K562 (cell line): ENCODE measurements around the gene NECAP2. TPM values are rescaled to one million over a fixed set of nuclear protein-coding genes. Genes with fewer than 3 reads are reported as not detected.
"Not testable (repeated sequence)": the region's sequence is repeated elsewhere in the genome, so short reads cannot be mapped to it uniquely, and the experiment has no call there.

ENCODE experiments used
- ATAC-seq: fragments of 200-7000 bp; cut with Tn5 transposase; 3 replicates; pipeline ENCODE4 v1.9.1; 2020; ENCODE audit warnings: moderate library complexity
- BruUV-seq: library from RNA; stranded (reverse); fragments of 400-500 nt; replicated peaks from 2 replicates; lab custom pipeline; 2021; lab: Mats Ljungman, UMichigan
- CTCF ChIA-PET: fragments of 300-600 bp; formaldehyde crosslinking; extraction: SDS; loops from one replicate; lab custom pipeline; 2021; ENCODE audit warnings: low intra/inter-chr PET ratio; lab: Yijun Ruan, JAX
- POLR2A ChIA-PET: fragments of 300-600, 350-650 bp; sonication (Branson Sonifier 250); formaldehyde crosslinking; extraction: SDS; loops from one replicate; lab custom pipeline; 2021; ENCODE audit warnings: antibody characterized with exemption, inconsistent platforms; lab: Yijun Ruan, JAX
- DNase-seq, 4 experiments: peaks; one replicate each; pipeline versions ENCODE4 v3.0.0 to v3.0.0-alpha.2; 2011 to 2018; ENCODE audit warnings: low spot score in 3 of 4, mixed read lengths in 3 of 4; ENCODE audit errors: extremely low read depth in 1 of 4
- FAIRE-seq: peaks from 2 replicates; lab custom pipeline; 2011; peaks lifted over from hg19 to GRCh38; lab: Jason Lieb, UNC
- H2AFZ ChIP-seq: 2 replicates; pipeline ENCODE4 v1.6.0; 2011; ENCODE audit warnings: low read depth, low read length, control low read depth, inconsistent platforms
- H3K27ac ChIP-seq: fragments of 200-600 bp; 3 replicates; pipeline ENCODE4 v1.8.0; 2011; ENCODE audit warnings: low read depth, mild to moderate bottlenecking, control low read depth, inconsistent platforms, low read length, moderate library complexity, mixed read lengths; ENCODE audit errors: extremely low read depth
- H3K27me3 ChIP-seq, 2 experiments: fragments of 300-600 bp in 1 of 2; 2 replicates in 1 of 2; 3 replicates in 1 of 2; pipeline versions ENCODE4 v1.6.0 to v1.8.0; 2011; ENCODE audit warnings: inconsistent platforms in 2 of 2, low read length in 2 of 2, mild to moderate bottlenecking in 1 of 2, mixed read lengths in 1 of 2, moderate library complexity in 1 of 2; ENCODE audit not compliant: control insufficient read depth in 2 of 2, insufficient read depth in 2 of 2
- H3K36me3 ChIP-seq: fragments of 300-600 bp; 3 replicates; pipeline ENCODE4 v1.8.0; 2011; ENCODE audit warnings: mild to moderate bottlenecking, low read length, inconsistent platforms; ENCODE audit not compliant: control insufficient read depth, insufficient read depth
- H3K4me1 ChIP-seq, 2 experiments: fragments of 200-600 bp in 1 of 2; replicated peaks in 1 of 2; 2 replicates in 1 of 2; 3 replicates in 1 of 2; pipeline versions ENCODE4 v1.5.1 to v1.8.0; 2011; ENCODE audit warnings: inconsistent platforms in 2 of 2, low read length in 2 of 2, mild to moderate bottlenecking in 1 of 2, mixed read lengths in 1 of 2, moderate library complexity in 1 of 2; ENCODE audit not compliant: control insufficient read depth in 2 of 2, insufficient read depth in 2 of 2
- H3K4me2 ChIP-seq: 2 replicates; pipeline ENCODE4 v1.6.1; 2011; ENCODE audit warnings: low read length, control low read depth, inconsistent platforms, mixed read lengths; ENCODE audit not compliant: insufficient read depth
- H3K4me3 ChIP-seq: fragments of 200-600 bp; sonication (generic), shearing (Covaris generic); 2 replicates; pipeline ENCODE4 v1.5.1; 2016; ENCODE audit warnings: control low read depth, inconsistent platforms
- H3K79me2 ChIP-seq: fragments of 200-600 bp; 3 replicates; pipeline ENCODE4 v1.8.0; 2011; ENCODE audit warnings: low read length, inconsistent platforms; ENCODE audit not compliant: control insufficient read depth, insufficient read depth
- H3K9ac ChIP-seq, 2 experiments: 2 replicates each; pipeline versions ENCODE4 v1.6.0 to v1.6.1; 2011; ENCODE audit warnings: low read depth in 2 of 2, low read length in 2 of 2, control low read depth in 1 of 2, inconsistent platforms in 1 of 2, mild to moderate bottlenecking in 1 of 2, mixed read lengths in 1 of 2; ENCODE audit not compliant: insufficient read depth in 1 of 2
- H3K9me1 ChIP-seq: one replicate; pipeline ENCODE4 v1.6.0; 2011; ENCODE audit warnings: inconsistent platforms, mild to moderate bottlenecking, low read length, moderate library complexity; ENCODE audit not compliant: control insufficient read depth, insufficient read depth
- H3K9me3 ChIP-seq: replicated peaks from 2 replicates; pipeline ENCODE4 v1.5.1; 2011; ENCODE audit warnings: low read depth, low read length, inconsistent platforms; ENCODE audit not compliant: control insufficient read depth, insufficient read depth
- H4K20me1 ChIP-seq: replicated peaks from 2 replicates; pipeline ENCODE4 v1.6.1; 2011; ENCODE audit warnings: low read length, inconsistent platforms, mixed read lengths; ENCODE audit not compliant: control insufficient read depth, insufficient read depth
- CUX1 ChIP-seq: fragments of 200-800 bp; sonication (Bioruptor generic); IDR thresholded peaks from 2 replicates; pipeline ENCODE4 v1.6.1; 2016; ENCODE audit warnings: missing genetic modification characterization, missing compliant biosample characterization
- HIVEP1 ChIP-seq: fragments of 250-450 bp; sonication (Bioruptor Pico); IDR thresholded peaks from 2 replicates; pipeline ENCODE4 v1.4.0; 2020; ENCODE audit warnings: mild to moderate bottlenecking
- SP1 ChIP-seq: sonication (generic); formaldehyde crosslinking; IDR thresholded peaks from 2 replicates; pipeline ENCODE4 v1.8.1; 2022; ENCODE audit warnings: mild to moderate bottlenecking, missing genetic modification reagents
- TCFL5 ChIP-seq: fragments of 250-450 bp; sonication (Bioruptor Pico); conservative IDR thresholded peaks from 2 replicates; pipeline ENCODE4 v1.6.1; 2021; ENCODE audit warnings: mild to moderate bottlenecking, moderate library complexity, matching md5 sums
- ZBTB7A ChIP-seq: IDR thresholded peaks from 2 replicates; pipeline ENCODE4 v1.6.1; 2011; ENCODE audit warnings: low read depth, mild to moderate bottlenecking, low read length, moderate library complexity, borderline replicate concordance; ENCODE audit not compliant: control insufficient read depth
- ZNF224 ChIP-seq: sonication (generic); formaldehyde crosslinking; IDR thresholded peaks from 2 replicates; pipeline ENCODE4 v1.8.0; 2022; ENCODE audit warnings: mild to moderate bottlenecking, missing genetic modification reagents
- ZNF444 ChIP-seq: fragments of 250-450 bp; sonication (Bioruptor Pico); IDR thresholded peaks from 2 replicates; pipeline ENCODE4 v1.4.0; 2020; ENCODE audit warnings: mild to moderate bottlenecking, moderate library complexity
- ZNF445 ChIP-seq: fragments of 250-450 bp; sonication (Bioruptor Pico); IDR thresholded peaks from 2 replicates; pipeline ENCODE4 v1.4.0; 2020; ENCODE audit warnings: low read depth, mild to moderate bottlenecking, moderate library complexity
- ZNF644 ChIP-seq: fragments of 200-800 bp; sonication (Bioruptor generic); IDR thresholded peaks from 2 replicates; pipeline ENCODE4 v1.6.1; 2016; ENCODE audit warnings: low read depth, missing genetic modification characterization, missing compliant biosample characterization
- ZNF780A ChIP-seq: fragments of 250-450 bp; sonication (Bioruptor Pico); IDR thresholded peaks from 2 replicates; pipeline ENCODE4 v1.5.0; 2021; ENCODE audit warnings: mild to moderate bottlenecking
- WGBS: fragments of 100-300 bp; shearing (Covaris generic); methylation state at CpG from one replicate; pipeline ENCODE4 v1.1.6; 2016; ENCODE audit warnings: low coverage, mixed read lengths; ENCODE audit not compliant: insufficient coverage; ENCODE audit errors: missing lambda C conversion rate; 5-methylcytosine and 5-hydroxymethylcytosine counted together
- in situ Hi-C: fragments of 300-500 bp; cut with MboI; formaldehyde crosslinking; loops from 4 replicates; pipeline ENCODE4 v1.15.0; 2018; ENCODE audit warnings: inconsistent platforms, mixed read lengths
- intact Hi-C: fragments of 100-400 bp; cut with micrococcal nuclease; formaldehyde crosslinking; loops from 2 replicates; pipeline ENCODE4 v1.14.2; 2022
- polyA plus RNA-seq, 8 experiments: library from polyadenylated mRNA; depleted of rRNA in 4 of 8; stranded (reverse) in 5 of 8; unstranded in 3 of 8; fragments of >200 nt; fragmentation: Nextera tagmentation in 2 of 8; fragmentation: Illumina TruSeq in 1 of 8; extraction: Ambion mirVana in 2 of 8; extraction: Trizol in 1 of 8; gene quantifications; 2 replicates each; pipeline versions ENCODE4 v1.2.1 to v1.2.3, GENCODE V29; 2011 to 2014; ENCODE audit warnings: inconsistent platforms in 1 of 8, missing spikeins in 1 of 8
- total RNA-seq, 7 experiments: library from RNA; depleted of rRNA in 6 of 7; stranded (reverse); fragments of >200 nt in 6 of 7; fragmentation: Illumina TruSeq in 2 of 7; extraction: Trizol in 2 of 7; gene quantifications; 2 replicates each; pipeline versions ENCODE4 v1.2.1 to v1.2.3, GENCODE V29; 2011 to 2021; ENCODE audit warnings: low replicate concordance in 1 of 7

The NECAP2 gene
- total and polyA plus RNA-seq, 9 of the 15 experiments (the other 6 are each of a cell fraction or from before 2014, with no cell fraction given): 22.7 to 107 (median 79.2) TPM

- POLR2A ChIA-PET: interaction anchor here (0.6 to 1.3 kb wide), 5 partner anchors 13 to 475 kb away, joined by 3 to 6 read pairs (median 3); no protein-coding TSS in a partner anchor
- H3K9ac ChIP-seq, FAIRE-seq, H2AFZ ChIP-seq, H3K79me2 ChIP-seq, H3K9me3 ChIP-seq, H3K9me1 ChIP-seq, H3K27me3 ChIP-seq, intact Hi-C loops, DNase-seq, CTCF ChIA-PET, H4K20me1 ChIP-seq, BruUV-seq, in situ Hi-C loops, H3K36me3 ChIP-seq, H3K27ac ChIP-seq, H3K4me2 ChIP-seq, H3K4me3 ChIP-seq: not testable (repeated sequence)
- peak; percentile 75 for ATAC-seq
- peak; percentile 26; the same call in 1 of the 2 replicates for TF ChIP-seq ZBTB7A
- WGBS: 85% methylated on average over 22 of the region's 45 CpGs
- peaks cover 0 to 11% of the 10 kb centered on the region in 2 experiments; a peak in 2 of 5 replicates for H3K4me1 ChIP-seq
Observed at GRCh38 chr1:16483639-16484500, 43.3 kb downstream of the NECAP2 start.

GRCh38 chr1:16484501-16484835, 43.9 kb downstream of the NECAP2 start:
- intact Hi-C loops: no loop called here
- TF ChIP-seq ZNF445 (CRISPR knock-in tag): no peak
- TF ChIP-seq ZNF780A (CRISPR knock-in tag): no peak
- TF ChIP-seq ZNF444 (CRISPR knock-in tag): no peak
- TF ChIP-seq CUX1 (CRISPR knock-in tag): no peak
- TF ChIP-seq SP1 (CRISPR knock-in tag): no peak
- TF ChIP-seq ZNF224: no peak
- TF ChIP-seq HIVEP1 (CRISPR knock-in tag): no peak
- no peak for TF ChIP-seq TCFL5 (CRISPR knock-in tag)
- TF ChIP-seq ZNF644 (tag): no peak
- H3K36me3 ChIP-seq: no peaks in the 10 kb centered on the region
- no peak overlapping the region for H2AFZ ChIP-seq
- H3K27ac ChIP-seq: no peak overlapping the region
- no peaks in the 10 kb centered on the region for H3K79me2 ChIP-seq
- DNase-seq: no peak
- ChIA-PET POLR2A (interaction anchor here (0.6 to 1.3 kb wide), 4 partner anchors 14 to 475 kb away, joined by 3 to 6 read pairs (median 3); no protein-coding TSS in a partner anchor), CTCF (no interaction called here)
- H3K4me1 ChIP-seq: peaks cover 0 to 11% of the 10 kb centered on the region in 2 experiments; a peak in 2 of 5 replicates
- in situ Hi-C loops: no loop called here
- BruUV-seq: no TSS peak
- ATAC-seq: no peak
- FAIRE-seq: no peak
- no peaks in the 10 kb centered on the region for H4K20me1 ChIP-seq
- no peaks in the 10 kb centered on the region for H3K27me3 ChIP-seq
- H3K4me3 ChIP-seq: no peak overlapping the region
- 70% methylated on average over 6 of the region's 8 CpGs for WGBS
- H3K9ac ChIP-seq: peak overlapping the region in 1 of 2 experiments; percentile 64; a peak in 1 of 4 replicates
- H3K9me1 ChIP-seq: no peaks in the 10 kb centered on the region
- no peak overlapping the region for H3K4me2 ChIP-seq
- H3K9me3 ChIP-seq: no peaks in the 10 kb centered on the region
